ENCODE measurements around the gene TRAPPC6A.

DNA sequence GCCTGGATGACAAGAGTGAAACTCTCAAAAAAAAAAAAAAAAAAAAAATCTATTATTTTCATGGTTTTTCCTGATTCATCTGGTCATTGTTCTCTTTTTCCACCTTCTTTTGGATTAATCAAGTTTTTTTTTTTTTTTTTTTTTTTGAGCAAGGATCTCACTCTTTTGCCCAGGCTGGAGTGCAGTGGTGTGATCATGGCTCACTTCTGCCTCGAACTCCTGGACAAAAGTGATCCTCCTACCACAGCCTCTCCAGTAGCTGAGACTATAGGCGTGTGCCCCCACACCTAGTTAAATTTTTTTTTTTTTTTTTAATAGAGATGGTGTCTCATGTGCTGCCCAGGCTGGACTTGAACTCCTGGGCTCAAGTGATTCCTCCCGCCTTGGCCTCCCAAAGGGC is 28.3 kb upstream of the TRAPPC6A start:
- TF ChIP-seq ELF4 (IDR thresholded peaks at IDR 0.05) (no peak), L3MBTL2 (conservative IDR thresholded peaks at IDR 0.05) (no peak), ZNF384 (IDR thresholded peaks at IDR 0.05) (0 out of 2 replicates have a peak, but pooled peaks have one; percentile 40), NFRKB (IDR thresholded peaks at IDR 0.05) (no peak), ARNT (IDR thresholded peaks at IDR 0.05) (no peak), SP1 (IDR thresholded peaks at IDR 0.05) (no peak), FOXA1 (IDR thresholded peaks at IDR 0.05) (no peak), HDGF (IDR thresholded peaks at IDR 0.05; ENCODE audit: borderline replicate concordance) (no peak), CTBP1 (IDR thresholded peaks at IDR 0.05; ENCODE audit: borderline replicate concordance) (no peak)
